ENCODE measurements around the gene CCT4.

DNA sequence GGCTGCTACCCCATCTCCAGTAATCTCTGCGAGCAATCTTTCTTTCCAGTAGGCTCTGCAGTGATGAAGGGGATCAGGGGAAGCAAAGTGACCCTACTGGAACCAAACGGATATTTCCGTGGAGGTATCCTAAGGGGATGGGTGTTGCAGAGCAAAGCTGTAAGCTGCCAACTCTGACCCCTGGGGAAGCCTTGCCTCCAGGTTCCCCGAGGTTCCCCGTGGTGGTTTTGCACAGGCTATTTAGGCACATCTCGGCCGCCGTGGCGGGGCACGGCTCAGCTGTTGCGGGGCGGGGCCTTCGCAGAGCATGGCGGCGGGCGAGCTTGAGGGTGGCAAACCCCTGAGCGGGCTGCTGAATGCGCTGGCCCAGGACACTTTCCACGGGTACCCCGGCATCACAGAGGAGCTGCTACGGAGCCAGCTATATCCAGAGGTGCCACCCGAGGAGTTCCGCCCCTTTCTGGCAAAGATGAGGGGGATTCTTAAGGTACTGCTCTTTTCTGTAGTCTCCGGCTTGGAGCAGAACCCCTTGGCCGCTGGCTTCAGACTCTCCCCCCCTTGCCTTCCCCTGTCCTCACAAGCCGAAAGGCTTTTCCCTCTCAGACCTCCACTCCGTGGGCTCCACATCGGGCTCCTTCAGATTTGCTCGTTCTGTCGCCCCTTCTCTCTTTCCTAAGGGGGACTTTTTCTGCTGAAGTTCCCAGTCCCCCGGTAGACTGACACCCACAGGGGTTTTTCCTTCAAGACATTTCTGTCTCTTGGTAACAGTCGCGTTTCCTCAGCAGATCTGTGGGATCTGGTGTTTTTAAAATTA is 17.1 kb upstream of the CCT4 start, which contains the start of gene COMMD1:
- TF ChIP-seq SPI1 (IDR thresholded peaks at IDR 0.05; ENCODE audit: low read depth, low read length) (no peak), POLR2AphosphoS5 (IDR thresholded peaks at IDR 0.05; ENCODE audit: low read depth, low read length) (peak; percentile 81), TAF1 (IDR thresholded peaks at IDR 0.05; ENCODE audit: low read depth, low read length) (peak; percentile 97), POLR2A (IDR thresholded peaks at IDR 0.05; ENCODE audit: low read depth, low read length) (peak; percentile 89), POU2F2 (IDR thresholded peaks at IDR 0.05; ENCODE audit: low read depth, low read length) (peak; percentile 88), PAX5 (IDR thresholded peaks at IDR 0.05; ENCODE audit: insufficient read depth, low read length, severe bottlenecking) (peak; percentile 56)

All from GM12891 (cell line).